ENCODE measurements around the gene EI24. TPM values are rescaled to one million over a fixed set of nuclear protein-coding genes. Genes with fewer than 3 reads are reported as not detected.

EI24 gene
- total and polyA plus RNA-seq, 9 of the 15 experiments (the other 6 are each of a cell fraction or from before 2014, with no cell fraction given): 50.4 to 260 (median 168) TPM

DNA sequence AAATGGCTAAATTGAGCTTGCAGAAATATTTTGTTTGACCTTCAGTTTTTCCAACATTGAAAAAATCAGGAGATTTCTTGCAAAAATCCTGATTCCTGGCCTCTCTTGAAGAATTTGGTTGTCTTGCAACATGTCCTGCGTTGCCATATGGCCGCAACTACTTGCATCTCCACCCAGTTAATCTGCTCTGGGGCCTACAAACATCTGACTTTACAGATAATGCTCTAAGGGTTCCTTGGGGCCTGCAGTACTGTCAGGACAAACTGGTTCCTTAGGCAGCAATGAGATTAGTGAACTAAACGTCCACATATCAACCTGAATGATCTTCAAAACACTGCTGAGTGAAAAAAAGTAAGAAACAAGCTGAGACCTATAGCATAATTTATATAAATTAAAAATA is 36.6 kb upstream of the EI24 start (continued):
- TF ChIP-seq, protein P1, sequence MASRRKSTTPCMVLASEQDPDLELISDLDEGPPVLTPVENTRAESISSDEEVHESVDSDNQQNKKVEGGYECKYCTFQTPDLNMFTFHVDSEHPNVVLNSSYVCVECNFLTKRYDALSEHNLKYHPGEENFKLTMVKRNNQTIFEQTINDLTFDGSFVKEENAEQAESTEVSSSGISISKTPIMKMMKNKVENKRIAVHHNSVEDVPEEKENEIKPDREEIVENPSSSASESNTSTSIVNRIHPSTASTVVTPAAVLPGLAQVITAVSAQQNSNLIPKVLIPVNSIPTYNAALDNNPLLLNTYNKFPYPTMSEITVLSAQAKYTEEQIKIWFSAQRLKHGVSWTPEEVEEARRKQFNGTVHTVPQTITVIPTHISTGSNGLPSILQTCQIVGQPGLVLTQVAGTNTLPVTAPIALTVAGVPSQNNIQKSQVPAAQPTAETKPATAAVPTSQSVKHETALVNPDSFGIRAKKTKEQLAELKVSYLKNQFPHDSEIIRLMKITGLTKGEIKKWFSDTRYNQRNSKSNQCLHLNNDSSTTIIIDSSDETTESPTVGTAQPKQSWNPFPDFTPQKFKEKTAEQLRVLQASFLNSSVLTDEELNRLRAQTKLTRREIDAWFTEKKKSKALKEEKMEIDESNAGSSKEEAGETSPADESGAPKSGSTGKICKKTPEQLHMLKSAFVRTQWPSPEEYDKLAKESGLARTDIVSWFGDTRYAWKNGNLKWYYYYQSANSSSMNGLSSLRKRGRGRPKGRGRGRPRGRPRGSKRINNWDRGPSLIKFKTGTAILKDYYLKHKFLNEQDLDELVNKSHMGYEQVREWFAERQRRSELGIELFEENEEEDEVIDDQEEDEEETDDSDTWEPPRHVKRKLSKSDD (conservative IDR thresholded peaks at IDR 0.05; ENCODE audit: low read length): no peak
- TF ChIP-seq MCM3 (IDR thresholded peaks at IDR 0.05): no peak
- TF ChIP-seq, protein P2, sequence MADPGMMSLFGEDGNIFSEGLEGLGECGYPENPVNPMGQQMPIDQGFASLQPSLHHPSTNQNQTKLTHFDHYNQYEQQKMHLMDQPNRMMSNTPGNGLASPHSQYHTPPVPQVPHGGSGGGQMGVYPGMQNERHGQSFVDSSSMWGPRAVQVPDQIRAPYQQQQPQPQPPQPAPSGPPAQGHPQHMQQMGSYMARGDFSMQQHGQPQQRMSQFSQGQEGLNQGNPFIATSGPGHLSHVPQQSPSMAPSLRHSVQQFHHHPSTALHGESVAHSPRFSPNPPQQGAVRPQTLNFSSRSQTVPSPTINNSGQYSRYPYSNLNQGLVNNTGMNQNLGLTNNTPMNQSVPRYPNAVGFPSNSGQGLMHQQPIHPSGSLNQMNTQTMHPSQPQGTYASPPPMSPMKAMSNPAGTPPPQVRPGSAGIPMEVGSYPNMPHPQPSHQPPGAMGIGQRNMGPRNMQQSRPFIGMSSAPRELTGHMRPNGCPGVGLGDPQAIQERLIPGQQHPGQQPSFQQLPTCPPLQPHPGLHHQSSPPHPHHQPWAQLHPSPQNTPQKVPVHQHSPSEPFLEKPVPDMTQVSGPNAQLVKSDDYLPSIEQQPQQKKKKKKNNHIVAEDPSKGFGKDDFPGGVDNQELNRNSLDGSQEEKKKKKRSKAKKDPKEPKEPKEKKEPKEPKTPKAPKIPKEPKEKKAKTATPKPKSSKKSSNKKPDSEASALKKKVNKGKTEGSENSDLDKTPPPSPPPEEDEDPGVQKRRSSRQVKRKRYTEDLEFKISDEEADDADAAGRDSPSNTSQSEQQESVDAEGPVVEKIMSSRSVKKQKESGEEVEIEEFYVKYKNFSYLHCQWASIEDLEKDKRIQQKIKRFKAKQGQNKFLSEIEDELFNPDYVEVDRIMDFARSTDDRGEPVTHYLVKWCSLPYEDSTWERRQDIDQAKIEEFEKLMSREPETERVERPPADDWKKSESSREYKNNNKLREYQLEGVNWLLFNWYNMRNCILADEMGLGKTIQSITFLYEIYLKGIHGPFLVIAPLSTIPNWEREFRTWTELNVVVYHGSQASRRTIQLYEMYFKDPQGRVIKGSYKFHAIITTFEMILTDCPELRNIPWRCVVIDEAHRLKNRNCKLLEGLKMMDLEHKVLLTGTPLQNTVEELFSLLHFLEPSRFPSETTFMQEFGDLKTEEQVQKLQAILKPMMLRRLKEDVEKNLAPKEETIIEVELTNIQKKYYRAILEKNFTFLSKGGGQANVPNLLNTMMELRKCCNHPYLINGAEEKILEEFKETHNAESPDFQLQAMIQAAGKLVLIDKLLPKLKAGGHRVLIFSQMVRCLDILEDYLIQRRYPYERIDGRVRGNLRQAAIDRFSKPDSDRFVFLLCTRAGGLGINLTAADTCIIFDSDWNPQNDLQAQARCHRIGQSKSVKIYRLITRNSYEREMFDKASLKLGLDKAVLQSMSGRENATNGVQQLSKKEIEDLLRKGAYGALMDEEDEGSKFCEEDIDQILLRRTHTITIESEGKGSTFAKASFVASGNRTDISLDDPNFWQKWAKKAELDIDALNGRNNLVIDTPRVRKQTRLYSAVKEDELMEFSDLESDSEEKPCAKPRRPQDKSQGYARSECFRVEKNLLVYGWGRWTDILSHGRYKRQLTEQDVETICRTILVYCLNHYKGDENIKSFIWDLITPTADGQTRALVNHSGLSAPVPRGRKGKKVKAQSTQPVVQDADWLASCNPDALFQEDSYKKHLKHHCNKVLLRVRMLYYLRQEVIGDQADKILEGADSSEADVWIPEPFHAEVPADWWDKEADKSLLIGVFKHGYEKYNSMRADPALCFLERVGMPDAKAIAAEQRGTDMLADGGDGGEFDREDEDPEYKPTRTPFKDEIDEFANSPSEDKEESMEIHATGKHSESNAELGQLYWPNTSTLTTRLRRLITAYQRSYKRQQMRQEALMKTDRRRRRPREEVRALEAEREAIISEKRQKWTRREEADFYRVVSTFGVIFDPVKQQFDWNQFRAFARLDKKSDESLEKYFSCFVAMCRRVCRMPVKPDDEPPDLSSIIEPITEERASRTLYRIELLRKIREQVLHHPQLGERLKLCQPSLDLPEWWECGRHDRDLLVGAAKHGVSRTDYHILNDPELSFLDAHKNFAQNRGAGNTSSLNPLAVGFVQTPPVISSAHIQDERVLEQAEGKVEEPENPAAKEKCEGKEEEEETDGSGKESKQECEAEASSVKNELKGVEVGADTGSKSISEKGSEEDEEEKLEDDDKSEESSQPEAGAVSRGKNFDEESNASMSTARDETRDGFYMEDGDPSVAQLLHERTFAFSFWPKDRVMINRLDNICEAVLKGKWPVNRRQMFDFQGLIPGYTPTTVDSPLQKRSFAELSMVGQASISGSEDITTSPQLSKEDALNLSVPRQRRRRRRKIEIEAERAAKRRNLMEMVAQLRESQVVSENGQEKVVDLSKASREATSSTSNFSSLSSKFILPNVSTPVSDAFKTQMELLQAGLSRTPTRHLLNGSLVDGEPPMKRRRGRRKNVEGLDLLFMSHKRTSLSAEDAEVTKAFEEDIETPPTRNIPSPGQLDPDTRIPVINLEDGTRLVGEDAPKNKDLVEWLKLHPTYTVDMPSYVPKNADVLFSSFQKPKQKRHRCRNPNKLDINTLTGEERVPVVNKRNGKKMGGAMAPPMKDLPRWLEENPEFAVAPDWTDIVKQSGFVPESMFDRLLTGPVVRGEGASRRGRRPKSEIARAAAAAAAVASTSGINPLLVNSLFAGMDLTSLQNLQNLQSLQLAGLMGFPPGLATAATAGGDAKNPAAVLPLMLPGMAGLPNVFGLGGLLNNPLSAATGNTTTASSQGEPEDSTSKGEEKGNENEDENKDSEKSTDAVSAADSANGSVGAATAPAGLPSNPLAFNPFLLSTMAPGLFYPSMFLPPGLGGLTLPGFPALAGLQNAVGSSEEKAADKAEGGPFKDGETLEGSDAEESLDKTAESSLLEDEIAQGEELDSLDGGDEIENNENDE (IDR thresholded peaks at IDR 0.05; ENCODE audit: low read depth, low read length): no peak
- TF ChIP-seq DMBX1 (CRISPR knock-in tag; IDR thresholded peaks at IDR 0.05; ENCODE audit: borderline replicate concordance): no peak
- no peak for TF ChIP-seq CCAR2 (IDR thresholded peaks at IDR 0.05; ENCODE audit: low read depth, low read length)
- TF ChIP-seq FOXK2 (conservative IDR thresholded peaks at IDR 0.05 in 1 of 2, IDR thresholded peaks at IDR 0.05 in 1 of 2; ENCODE audit: low read depth in 2 of 2): peak; percentile 23 to 63; a peak in 2 of 4 replicates
- TF ChIP-seq, protein P3, sequence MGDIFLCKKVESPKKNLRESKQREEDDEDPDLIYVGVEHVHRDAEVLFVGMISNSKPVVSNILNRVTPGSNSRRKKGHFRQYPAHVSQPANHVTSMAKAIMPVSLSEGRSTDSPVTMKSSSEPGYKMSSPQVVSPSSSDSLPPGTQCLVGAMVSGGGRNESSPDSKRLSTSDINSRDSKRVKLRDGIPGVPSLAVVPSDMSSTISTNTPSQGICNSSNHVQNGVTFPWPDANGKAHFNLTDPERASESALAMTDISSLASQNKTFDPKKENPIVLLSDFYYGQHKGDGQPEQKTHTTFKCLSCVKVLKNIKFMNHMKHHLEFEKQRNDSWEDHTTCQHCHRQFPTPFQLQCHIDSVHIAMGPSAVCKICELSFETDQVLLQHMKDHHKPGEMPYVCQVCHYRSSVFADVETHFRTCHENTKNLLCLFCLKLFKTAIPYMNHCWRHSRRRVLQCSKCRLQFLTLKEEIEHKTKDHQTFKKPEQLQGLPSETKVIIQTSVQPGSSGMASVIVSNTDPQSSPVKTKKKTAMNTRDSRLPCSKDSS (IDR thresholded peaks at IDR 0.05; ENCODE audit: low read depth, partially characterized antibody): no peak
- TF ChIP-seq, protein P4, sequence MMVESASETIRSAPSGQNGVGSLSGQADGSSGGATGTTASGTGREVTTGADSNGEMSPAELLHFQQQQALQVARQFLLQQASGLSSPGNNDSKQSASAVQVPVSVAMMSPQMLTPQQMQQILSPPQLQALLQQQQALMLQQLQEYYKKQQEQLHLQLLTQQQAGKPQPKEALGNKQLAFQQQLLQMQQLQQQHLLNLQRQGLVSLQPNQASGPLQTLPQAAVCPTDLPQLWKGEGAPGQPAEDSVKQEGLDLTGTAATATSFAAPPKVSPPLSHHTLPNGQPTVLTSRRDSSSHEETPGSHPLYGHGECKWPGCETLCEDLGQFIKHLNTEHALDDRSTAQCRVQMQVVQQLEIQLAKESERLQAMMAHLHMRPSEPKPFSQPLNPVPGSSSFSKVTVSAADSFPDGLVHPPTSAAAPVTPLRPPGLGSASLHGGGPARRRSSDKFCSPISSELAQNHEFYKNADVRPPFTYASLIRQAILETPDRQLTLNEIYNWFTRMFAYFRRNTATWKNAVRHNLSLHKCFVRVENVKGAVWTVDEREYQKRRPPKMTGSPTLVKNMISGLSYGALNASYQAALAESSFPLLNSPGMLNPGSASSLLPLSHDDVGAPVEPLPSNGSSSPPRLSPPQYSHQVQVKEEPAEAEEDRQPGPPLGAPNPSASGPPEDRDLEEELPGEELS (CRISPR knock-in tag; IDR thresholded peaks at IDR 0.05; ENCODE audit: borderline replicate concordance): no peak
- TF ChIP-seq LEF1 (IDR thresholded peaks at IDR 0.05): peak; percentile 91
- TF ChIP-seq ZNF584 (CRISPR knock-in tag; IDR thresholded peaks at IDR 0.05; ENCODE audit: low read depth): peak; percentile 63; the same call in 1 of the 2 replicates
